DMS79 treated with DMSO at 0.1 percent for 48 hours (cell line): ENCODE measurements around the gene PAF1.

Experiments
- DNase-seq: peaks from one replicate; lab custom pipeline; 2025; lab: John Stamatoyannopoulos, UW

Gene PAF1

GRCh38 chr19:39390751-39391437, at the start of gene PAF1, which contains the start of gene MED29:
TSS of gene PAF1 (minus strand) at chr19:39391106. CDS start at chr19:39390864, 242 bp downstream.
TSS of gene MED29 (plus strand) at chr19:39391378. CDS start at chr19:39391423, 45 bp downstream.
- peak; percentile 99 for DNase-seq

- no peak for DNase-seq
Observed at GRCh38 chr19:39438270-39438934, 47.5 kb upstream of the PAF1 start.

- DNase-seq: no peak
Observed at GRCh38 chr19:39436350-39436716, 45.4 kb upstream of the PAF1 start.

- peak; percentile 97 for DNase-seq
Observed at GRCh38 chr19:39435499-39436349, 44.8 kb upstream of the PAF1 start, which contains the start of gene RPS16. TSS of gene RPS16 (minus strand) at chr19:39435949. CDS start at chr19:39435895, 54 bp downstream.

GRCh38 chr19:39434123-39435076, 43.5 kb upstream of the PAF1 start:
- DNase-seq: no peak

- no peak for DNase-seq
Observed at GRCh38 chr19:39433480-39434079, 42.7 kb upstream of the PAF1 start.

- no peak for DNase-seq
Observed at GRCh38 chr19:39432677-39433025, 41.7 kb upstream of the PAF1 start.

GRCh38 chr19:39430675-39431593, 40.0 kb upstream of the PAF1 start:
- no peak for DNase-seq

- DNase-seq: no peak
Observed at GRCh38 chr19:39428283-39429112, 37.6 kb upstream of the PAF1 start.

- no peak for DNase-seq
Observed at GRCh38 chr19:39427707-39428106, 36.8 kb upstream of the PAF1 start.

- DNase-seq: no peak
Observed at GRCh38 chr19:39426170-39426569, 35.3 kb upstream of the PAF1 start.

- DNase-seq: no peak
Observed at GRCh38 chr19:39425744-39426143, 34.8 kb upstream of the PAF1 start.

- DNase-seq: no peak
Observed at GRCh38 chr19:39424934-39425333, 34.0 kb upstream of the PAF1 start.

GRCh38 chr19:39423258-39424086, 32.6 kb upstream of the PAF1 start:
- no peak for DNase-seq

GRCh38 chr19:39422020-39422419, 31.1 kb upstream of the PAF1 start:
- DNase-seq: no peak

GRCh38 chr19:39420769-39421168, 29.9 kb upstream of the PAF1 start:
- no peak for DNase-seq

GRCh38 chr19:39419003-39419402, 28.1 kb upstream of the PAF1 start:
- DNase-seq: no peak
